Breast epithelium (tissue), 3 donors: ENCODE data around the gene DMD.

Experiments used
- POLR2A ChIP-seq: fragments of 450-650 bp; IDR thresholded peaks from one replicate; pipeline ENCODE4 v1.6.1; 2016; ENCODE audit warnings: antibody characterized with exemption, mild to moderate bottlenecking, moderate library complexity
- POLR2AphosphoS5 ChIP-seq, 3 donors: sonication (generic); formaldehyde crosslinking; IDR thresholded peaks; one replicate each; pipeline ENCODE4 v1.6.1; 2017; ENCODE audit warnings: antibody characterized with exemption in 3 of 3
- TF ChIP-seq, protein P1 (sequence below), 3 donors: fragments of 450-650 bp; IDR thresholded peaks; one replicate each; pipeline ENCODE4 v1.5.1; 2016 to 2017; ENCODE audit warnings: antibody characterized with exemption in 3 of 3, mild to moderate bottlenecking in 3 of 3, moderate library complexity in 3 of 3

DNA sequence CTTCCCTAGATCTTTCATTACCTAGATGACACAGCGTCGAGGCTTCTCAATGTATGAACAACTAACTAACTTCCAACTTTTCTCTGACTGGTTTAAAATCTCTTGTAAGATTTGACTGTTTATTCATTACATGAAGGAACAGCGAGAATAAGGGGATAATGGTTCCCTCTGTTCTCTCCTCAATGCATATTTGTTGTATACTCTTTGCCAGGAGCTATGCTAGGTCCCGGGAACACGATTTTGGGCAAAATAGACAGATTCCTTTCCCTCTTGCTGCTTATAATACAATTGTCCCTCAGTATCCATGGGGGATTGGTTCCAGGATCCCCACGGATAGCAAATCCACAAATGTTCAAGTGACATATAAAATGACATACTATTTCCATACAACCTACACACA, 1020.0 kb downstream of the DMD start:
- TF ChIP-seq POLR2A = no peak
- TF ChIP-seq, protein P1, sequence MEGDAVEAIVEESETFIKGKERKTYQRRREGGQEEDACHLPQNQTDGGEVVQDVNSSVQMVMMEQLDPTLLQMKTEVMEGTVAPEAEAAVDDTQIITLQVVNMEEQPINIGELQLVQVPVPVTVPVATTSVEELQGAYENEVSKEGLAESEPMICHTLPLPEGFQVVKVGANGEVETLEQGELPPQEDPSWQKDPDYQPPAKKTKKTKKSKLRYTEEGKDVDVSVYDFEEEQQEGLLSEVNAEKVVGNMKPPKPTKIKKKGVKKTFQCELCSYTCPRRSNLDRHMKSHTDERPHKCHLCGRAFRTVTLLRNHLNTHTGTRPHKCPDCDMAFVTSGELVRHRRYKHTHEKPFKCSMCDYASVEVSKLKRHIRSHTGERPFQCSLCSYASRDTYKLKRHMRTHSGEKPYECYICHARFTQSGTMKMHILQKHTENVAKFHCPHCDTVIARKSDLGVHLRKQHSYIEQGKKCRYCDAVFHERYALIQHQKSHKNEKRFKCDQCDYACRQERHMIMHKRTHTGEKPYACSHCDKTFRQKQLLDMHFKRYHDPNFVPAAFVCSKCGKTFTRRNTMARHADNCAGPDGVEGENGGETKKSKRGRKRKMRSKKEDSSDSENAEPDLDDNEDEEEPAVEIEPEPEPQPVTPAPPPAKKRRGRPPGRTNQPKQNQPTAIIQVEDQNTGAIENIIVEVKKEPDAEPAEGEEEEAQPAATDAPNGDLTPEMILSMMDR (IDR thresholded peaks at IDR 0.05) = no peak
- no peak for TF ChIP-seq POLR2AphosphoS5 (IDR thresholded peaks at IDR 0.05)
